SK-N-SH treated with all-trans-retinoic acid at 6 μM for 48 hours (cell line): ENCODE results near the gene LUC7L3.

Experiments used
- ATAC-seq: fragments of 200-7000 bp; cut with Tn5 transposase; 3 replicates; pipeline ENCODE4 v1.9.1; 2020; ENCODE audit warnings: mild to moderate bottlenecking, moderate library complexity
- ARNTL ChIP-seq: fragments of 450-650 bp; formaldehyde crosslinking; IDR thresholded peaks from 2 replicates; pipeline ENCODE4 v1.5.0; 2020; ENCODE audit warnings: low read depth, mild to moderate bottlenecking, moderate library complexity, borderline replicate concordance
- BACH2 ChIP-seq: fragments of 250-450 bp; sonication (Bioruptor Pico); IDR thresholded peaks from 2 replicates; pipeline ENCODE4 v1.9.0; 2021; ENCODE audit warnings: mild to moderate bottlenecking, borderline replicate concordance
- CREB5 ChIP-seq: fragments of 250-450 bp; sonication (Bioruptor Pico); IDR thresholded peaks from 2 replicates; pipeline ENCODE4 v1.5.1; 2020; ENCODE audit warnings: low read depth, mild to moderate bottlenecking, moderate library complexity
- CSDC2 ChIP-seq: fragments of 250-450 bp; sonication (Bioruptor Pico); IDR thresholded peaks from 2 replicates; pipeline ENCODE4 v1.5.0; 2020; ENCODE audit warnings: mild to moderate bottlenecking, moderate library complexity
- CSRNP3 ChIP-seq: fragments of 250-450 bp; sonication (Bioruptor Pico); IDR thresholded peaks from 2 replicates; pipeline ENCODE4 v1.5.1; 2021; ENCODE audit warnings: mild to moderate bottlenecking, moderate library complexity
- ESRRG ChIP-seq: fragments of 250-450 bp; sonication (Bioruptor Pico); IDR thresholded peaks from 2 replicates; pipeline ENCODE4 v1.6.1; 2021; ENCODE audit warnings: mild to moderate bottlenecking
- GLIS3 ChIP-seq: fragments of 250-450 bp; sonication (Bioruptor Pico); IDR thresholded peaks from 2 replicates; pipeline ENCODE4 v1.5.0; 2020; ENCODE audit warnings: mild to moderate bottlenecking, moderate library complexity
- ISL1 ChIP-seq: fragments of 250-450 bp; sonication (Bioruptor Pico); IDR thresholded peaks from 2 replicates; pipeline ENCODE4 v2.1.2; 2022; ENCODE audit warnings: mild to moderate bottlenecking, moderate library complexity
- OSR1 ChIP-seq: fragments of 250-450 bp; sonication (Bioruptor Pico); IDR thresholded peaks from 2 replicates; pipeline ENCODE4 v1.8.0; 2022; ENCODE audit warnings: moderate library complexity, mild to moderate bottlenecking, inconsistent platforms
- PATZ1 ChIP-seq: fragments of 250-450 bp; sonication (Bioruptor Pico); IDR thresholded peaks from 2 replicates; pipeline ENCODE4 v1.8.0; 2020; ENCODE audit warnings: mild to moderate bottlenecking, moderate library complexity, borderline replicate concordance
- POU6F1 ChIP-seq: fragments of 250-450 bp; sonication (Bioruptor Pico); IDR thresholded peaks from 2 replicates; pipeline ENCODE4 v1.8.0; 2021; ENCODE audit warnings: low read depth, mild to moderate bottlenecking, moderate library complexity, borderline replicate concordance
- PPARA ChIP-seq: fragments of 250-450 bp; sonication (Bioruptor Pico); IDR thresholded peaks from 2 replicates; pipeline ENCODE4 v1.5.0; 2020; ENCODE audit warnings: mild to moderate bottlenecking, borderline replicate concordance
- SNAI2 ChIP-seq: fragments of 250-450 bp; sonication (Bioruptor Pico); IDR thresholded peaks from 2 replicates; pipeline ENCODE4 v1.5.0; 2020; ENCODE audit warnings: mild to moderate bottlenecking, moderate library complexity
- TSHZ2 ChIP-seq: fragments of 250-450 bp; sonication (Bioruptor Pico); IDR thresholded peaks from 2 replicates; pipeline ENCODE4 v1.5.0; 2020; ENCODE audit warnings: mild to moderate bottlenecking, moderate library complexity
- ZC3H10 ChIP-seq: fragments of 250-450 bp; sonication (Bioruptor Pico); IDR thresholded peaks from 2 replicates; pipeline ENCODE4 v1.5.1; 2021; ENCODE audit warnings: mild to moderate bottlenecking, moderate library complexity
- ZFP3 ChIP-seq: fragments of 250-450 bp; sonication (Bioruptor Pico); IDR thresholded peaks from 2 replicates; pipeline ENCODE4 v1.5.0; 2020; ENCODE audit warnings: mild to moderate bottlenecking, moderate library complexity
- ZFP30 ChIP-seq: fragments of 450-650 bp; formaldehyde crosslinking; IDR thresholded peaks from 2 replicates; pipeline ENCODE4 v1.5.0; 2022; ENCODE audit warnings: mild to moderate bottlenecking, moderate library complexity
- ZNF70 ChIP-seq: fragments of 450-650 bp; formaldehyde crosslinking; IDR thresholded peaks from 2 replicates; pipeline ENCODE4 v1.5.0; 2020; ENCODE audit warnings: mild to moderate bottlenecking, moderate library complexity

The LUC7L3 gene

GRCh38 chr17:50799582-50799981, 80.2 kb downstream of the LUC7L3 start (continued):
- TF ChIP-seq POU6F1 (no peak), PATZ1 (CRISPR knock-in tag) (no peak), GLIS3 (CRISPR knock-in tag) (no peak), SNAI2 (CRISPR knock-in tag) (no peak), OSR1 (CRISPR knock-in tag) (no peak)
- TF ChIP-seq, all 23 proteins: peak for 0

- ATAC-seq: no peak
- TF ChIP-seq PPARA (CRISPR knock-in tag): no peak
- no peak for TF ChIP-seq ARNTL
- no peak for TF ChIP-seq ESRRG (CRISPR knock-in tag)
- TF ChIP-seq ZFP30 (CRISPR knock-in tag): no peak
- no peak for TF ChIP-seq PATZ1 (CRISPR knock-in tag)
- no peak for TF ChIP-seq ISL1 (CRISPR knock-in tag)
- TF ChIP-seq CSDC2: no peak
- TF ChIP-seq CSRNP3 (CRISPR knock-in tag): no peak
- TF ChIP-seq SNAI2 (CRISPR knock-in tag): no peak
- no peak for TF ChIP-seq GLIS3 (CRISPR knock-in tag)
- no peak for TF ChIP-seq ZC3H10
- no peak for TF ChIP-seq POU6F1
- TF ChIP-seq TSHZ2 (CRISPR knock-in tag): no peak
- no peak for TF ChIP-seq ZFP3 (CRISPR knock-in tag)
- no peak for TF ChIP-seq OSR1 (CRISPR knock-in tag)
- no peak for TF ChIP-seq CREB5 (CRISPR knock-in tag)
- TF ChIP-seq ZNF70 (CRISPR knock-in tag): no peak
- TF ChIP-seq BACH2 (CRISPR knock-in tag): no peak
Measured at GRCh38 chr17:50800196-50800700, 80.8 kb downstream of the LUC7L3 start.
